ENCODE measurements around the gene CFAP57.
"Not testable (repeated sequence)": the region's sequence is repeated elsewhere in the genome, so short reads cannot be mapped to it uniquely, and the experiment has no call there.

The CFAP57 gene

DNA sequence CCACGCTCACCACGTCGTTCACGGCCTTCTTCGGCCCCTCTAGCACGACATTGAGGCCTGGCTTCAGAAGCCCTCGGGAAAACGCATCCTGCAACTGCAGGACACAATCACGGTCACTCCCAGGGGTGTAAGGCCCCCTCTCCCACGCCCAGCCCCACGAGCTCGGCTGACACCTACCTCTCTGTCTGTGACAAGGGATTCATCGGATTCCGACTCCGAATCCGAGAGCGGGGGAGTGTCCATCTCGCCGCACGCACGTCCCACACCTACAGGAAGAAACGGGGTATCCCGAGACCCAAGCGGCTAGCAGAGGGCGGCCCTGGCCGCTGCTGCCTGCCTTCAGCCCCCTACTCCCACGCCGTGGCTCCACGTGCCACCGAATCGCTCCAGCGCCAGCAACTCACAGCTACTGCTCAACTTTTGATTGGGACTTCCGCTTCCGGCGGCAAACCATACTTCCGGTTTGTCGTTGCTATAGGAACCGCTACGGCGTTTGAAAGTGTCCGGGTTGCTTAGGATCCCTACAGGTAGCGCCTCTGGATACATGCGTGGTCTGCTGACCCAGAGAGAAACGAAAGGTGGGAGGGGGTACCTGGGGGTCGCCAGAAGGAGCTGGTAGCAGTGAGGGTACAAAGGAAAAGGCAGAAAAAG lies at the start of gene CFAP57, which contains the start of gene EBNA1BP2:
CFAP57 (plus strand) TSS at position 455 of the 651 bp plus-strand sequence. CDS start 424 bp downstream, outside the sequence.
EBNA1BP2 (minus strand) TSS at position 415 of the 651 bp plus-strand sequence; CDS start at position 243, 172 bp downstream.
- DNase-seq = peak; percentile 82 to 83

DNA sequence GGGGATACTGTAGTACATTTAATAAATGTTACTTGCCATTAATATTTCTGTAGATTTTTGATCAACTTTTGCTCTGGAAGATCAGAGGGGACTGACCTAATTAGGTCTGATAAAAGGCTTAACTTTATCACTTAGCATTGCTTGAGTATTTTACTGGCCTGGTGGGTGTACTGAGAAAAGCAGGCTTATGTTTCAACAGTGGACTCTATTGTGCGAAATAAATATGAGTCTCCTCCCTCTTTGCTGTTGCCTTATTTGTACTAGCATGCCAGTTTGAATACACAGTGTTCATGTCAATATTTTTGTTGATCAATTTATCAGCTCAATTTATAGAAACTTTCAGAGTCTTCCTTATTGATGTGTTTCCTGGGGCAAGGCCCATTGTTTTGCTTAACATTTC lies 49.1 kb upstream of the CFAP57 start:
- DNase-seq = no peak

DNA sequence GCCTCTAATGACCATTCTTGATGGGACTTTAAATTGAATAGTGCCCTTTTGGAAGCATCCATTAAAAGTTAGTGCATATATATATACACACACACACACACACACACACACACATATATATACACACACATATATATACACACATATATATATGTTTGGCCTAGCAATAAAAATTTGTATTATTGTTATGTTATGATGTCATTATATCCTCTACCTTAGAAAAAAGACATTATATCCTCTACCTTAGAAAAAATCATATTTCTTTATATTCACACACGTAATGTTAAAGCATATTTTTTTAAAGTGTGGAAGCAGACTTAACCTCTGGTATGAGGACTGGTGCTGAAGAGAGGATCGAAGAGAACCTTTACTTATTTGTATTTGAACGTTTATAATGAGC lies 43.3 kb upstream of the CFAP57 start:
- no peak for DNase-seq

- no peak for DNase-seq
These were observed 42.7 kb upstream of the CFAP57 start for GRCh38 chr1:43129426-43129825.

DNA sequence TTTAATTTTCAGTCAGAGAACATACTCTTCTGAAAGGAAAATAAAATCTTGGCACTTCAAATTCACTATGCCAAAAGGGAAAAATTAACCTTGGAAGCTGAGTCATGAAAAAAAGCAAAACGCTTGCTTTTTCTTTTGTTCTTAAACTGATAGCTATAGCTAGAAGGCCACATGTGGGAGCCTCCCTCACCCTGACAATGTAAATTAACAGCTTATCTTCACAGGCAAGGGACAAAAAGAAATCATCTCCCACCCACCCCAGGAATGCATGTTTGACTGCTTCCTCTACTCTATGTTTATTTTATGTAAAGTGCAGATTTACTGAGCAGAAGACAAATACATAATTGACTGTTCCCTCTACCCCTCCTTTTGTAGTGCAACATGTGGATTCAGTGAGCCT lies 38.1 kb upstream of the CFAP57 start:
- no peak for DNase-seq

DNA sequence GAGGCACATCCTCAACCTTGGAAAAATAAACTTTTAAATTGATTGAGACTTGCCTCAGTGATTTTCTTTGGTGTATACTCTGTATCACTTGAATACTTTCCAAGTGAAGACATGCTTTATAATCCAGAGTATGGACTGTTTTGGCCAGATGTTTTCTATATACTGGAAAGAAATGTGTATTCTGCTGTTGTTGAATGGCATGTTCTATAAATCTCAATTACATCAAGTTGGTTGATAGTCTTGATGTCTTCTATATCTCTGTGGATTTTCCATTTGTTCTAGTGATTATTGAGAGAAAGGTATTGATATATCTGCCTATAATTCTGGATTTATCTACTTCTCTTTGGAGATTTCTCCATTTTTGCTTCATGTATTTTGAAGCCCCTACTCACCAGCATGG lies 37.5 kb upstream of the CFAP57 start:
- no peak for DNase-seq

GRCh38 chr1:43135857-43136781 lies 36.0 kb upstream of the CFAP57 start:
- DNase-seq = no peak

- no peak for DNase-seq
These were observed 34.6 kb upstream of the CFAP57 start for GRCh38 chr1:43137445-43138052.

DNA sequence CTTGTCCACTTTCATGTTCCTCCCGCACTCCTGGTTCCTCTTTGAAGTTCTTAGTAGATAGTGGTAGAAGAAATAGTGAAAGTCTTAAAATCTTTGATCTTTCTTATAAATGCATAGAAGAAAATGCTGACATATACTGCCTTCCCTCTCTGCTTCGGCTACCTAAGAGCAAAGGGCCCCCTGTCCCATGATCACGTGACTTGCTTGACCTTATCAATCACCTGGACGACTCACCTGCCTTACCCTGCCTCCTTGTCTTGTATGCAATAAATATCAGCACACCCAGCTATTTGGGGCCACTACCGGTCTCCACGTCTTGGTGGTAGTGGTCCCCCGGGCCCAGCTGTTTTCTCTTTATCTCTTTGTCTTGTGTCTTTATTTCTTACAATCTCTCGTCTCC lies 32.8 kb upstream of the CFAP57 start:
- DNase-seq = not testable (repeated sequence)

DNA sequence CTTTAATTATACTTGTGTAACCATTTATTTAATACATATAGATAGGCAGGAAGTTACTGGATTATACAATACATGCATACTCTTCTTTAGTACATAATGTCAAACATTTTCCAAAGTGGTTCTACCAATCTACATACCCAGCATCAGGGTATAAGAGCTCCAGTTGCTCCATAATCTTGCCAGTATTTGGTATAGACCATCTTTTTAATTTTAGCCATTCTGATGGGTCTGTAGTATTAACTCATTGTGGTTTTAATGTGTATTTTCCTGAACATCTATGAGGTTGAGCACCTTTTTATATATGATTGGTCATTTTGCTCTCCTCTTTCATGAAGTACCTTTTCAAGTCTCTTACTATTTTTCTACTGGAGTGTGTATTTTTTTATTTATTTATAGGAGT lies 32.1 kb upstream of the CFAP57 start:
- DNase-seq = no peak

DNA sequence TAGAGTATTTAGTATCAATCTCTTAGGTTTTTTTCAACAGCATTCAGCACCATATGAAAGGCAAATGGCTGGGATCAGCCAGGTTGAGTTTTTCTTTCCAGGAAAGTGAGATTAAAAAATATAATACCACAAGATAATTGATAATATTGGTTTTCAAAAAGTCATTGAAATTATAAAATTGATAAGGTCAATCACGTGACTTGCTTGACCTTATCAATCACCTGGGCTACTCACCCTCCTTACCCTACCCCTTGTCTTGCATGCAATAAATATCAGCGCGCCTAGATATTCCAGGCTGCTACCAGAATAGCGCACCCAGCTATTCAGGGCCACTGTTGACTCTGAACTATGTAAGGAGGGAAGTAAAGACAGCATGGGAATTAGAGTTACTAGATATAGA lies 31.5 kb upstream of the CFAP57 start:
- no peak for DNase-seq

DNA sequence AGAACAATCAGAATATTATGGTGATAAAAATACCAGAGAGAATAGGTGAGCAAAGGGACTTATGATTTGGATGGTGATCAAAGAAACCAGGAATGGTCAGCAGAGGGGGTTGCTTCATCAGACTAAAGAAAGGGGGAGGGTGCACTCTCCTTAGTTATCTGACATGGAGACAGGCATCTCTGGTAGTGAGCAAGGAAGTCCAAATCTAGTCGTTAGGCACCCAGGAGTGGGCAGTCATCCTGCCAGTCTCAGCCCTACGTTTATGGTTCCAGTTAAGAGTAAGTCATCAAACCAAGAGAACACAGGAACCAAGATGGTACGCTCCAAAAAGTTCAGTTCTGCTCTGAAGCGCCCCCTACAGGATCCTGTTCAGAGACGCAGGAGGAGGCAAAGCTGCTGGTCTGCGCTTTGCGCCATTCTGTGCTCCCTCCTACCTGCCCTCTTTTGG lies 28.7 kb upstream of the CFAP57 start:
- DNase-seq = no peak

DNA sequence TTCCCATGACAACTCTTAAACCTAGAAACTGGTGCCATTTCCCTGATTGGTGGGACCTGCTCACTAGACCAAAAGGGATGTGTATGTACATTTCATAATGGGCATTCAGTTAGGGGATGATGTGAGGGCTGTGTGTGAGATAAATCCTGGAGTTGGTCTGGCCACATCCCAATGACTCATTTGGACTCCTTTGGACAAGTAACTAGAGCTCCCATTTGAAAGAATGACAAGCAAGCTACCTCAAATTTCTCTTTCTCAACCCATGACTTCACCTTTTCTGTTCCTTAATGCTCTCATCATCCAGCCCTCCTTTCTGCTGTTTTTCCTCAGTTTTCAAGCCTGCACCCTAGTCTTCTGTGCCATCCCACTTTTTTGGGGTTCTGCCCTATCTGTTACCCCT lies 27.9 kb upstream of the CFAP57 start:
- DNase-seq = no peak

DNA sequence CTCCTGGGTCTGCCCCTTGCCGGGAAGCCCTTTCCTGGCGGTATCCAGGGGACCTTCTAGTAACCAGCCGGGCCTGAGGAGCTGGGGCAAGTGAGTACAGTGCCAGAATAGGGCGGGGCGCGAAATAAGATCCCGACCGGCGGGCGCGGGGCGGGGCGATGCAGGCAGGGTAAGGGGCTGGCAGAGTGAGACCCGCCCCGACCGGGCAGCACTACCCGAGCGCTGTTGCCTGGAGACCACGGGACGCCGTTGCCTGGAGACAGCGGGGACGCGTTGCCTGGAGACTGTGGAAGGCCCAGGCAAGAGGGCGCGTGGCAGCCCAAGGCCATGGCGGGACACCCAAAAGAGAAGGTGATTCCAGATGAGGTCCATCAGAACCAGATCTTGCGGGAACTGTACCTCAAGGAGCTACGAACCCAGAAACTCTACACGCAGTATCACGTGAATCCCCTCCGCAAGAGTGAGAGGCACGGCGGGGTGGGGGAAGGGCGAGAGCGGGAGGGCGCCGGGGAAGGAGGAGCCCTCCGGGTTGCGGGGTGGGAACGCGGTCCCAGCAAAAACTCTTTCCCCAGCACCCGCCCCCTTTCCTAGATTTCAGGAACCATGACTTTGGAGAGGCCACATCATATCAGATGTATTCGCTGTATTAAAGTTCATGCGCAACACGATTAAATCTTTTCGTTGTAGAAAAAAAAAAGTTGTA lies 24.4 kb upstream of the CFAP57 start:
- DNase-seq = no peak

DNA sequence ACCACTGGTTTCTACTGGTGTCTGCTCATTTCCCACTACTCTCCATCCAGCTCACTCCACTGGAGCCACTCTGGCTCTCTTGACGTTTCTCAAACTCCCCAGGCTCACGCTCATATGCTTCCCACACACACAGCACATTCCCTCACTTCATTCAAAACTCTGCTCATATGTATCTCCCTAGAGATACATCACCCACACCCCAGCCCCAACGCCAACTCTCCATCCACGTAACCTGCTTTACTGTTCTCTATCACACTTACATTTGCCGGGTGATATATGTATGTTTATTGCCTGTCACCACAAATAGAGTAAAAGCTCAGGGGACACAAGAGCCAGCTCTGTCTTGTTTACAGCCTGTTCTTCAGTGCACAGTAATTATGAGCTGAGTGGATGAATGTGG lies 22.2 kb upstream of the CFAP57 start:
- no peak for DNase-seq

- no peak for DNase-seq
These were observed 19.3 kb upstream of the CFAP57 start for GRCh38 chr1:43152866-43153265.

DNA sequence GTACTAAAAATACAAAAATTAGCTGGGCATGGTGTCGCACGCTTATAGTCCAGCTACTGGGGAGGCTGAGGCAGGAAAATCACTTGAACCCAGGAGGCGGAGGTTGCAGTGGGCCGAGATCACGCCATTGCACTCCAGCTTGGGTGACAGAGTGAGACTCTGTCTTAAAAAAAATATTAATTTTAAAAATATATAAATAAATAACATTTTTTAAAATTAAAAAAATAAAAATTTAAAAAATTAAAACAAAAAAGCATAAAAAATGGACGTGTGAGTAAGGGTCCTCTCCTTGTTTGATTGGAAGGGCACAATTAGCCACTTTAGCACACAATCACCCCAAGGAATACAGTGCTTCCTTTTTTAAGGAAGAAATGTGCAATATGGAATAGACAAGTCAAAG lies 18.7 kb upstream of the CFAP57 start:
- no peak for DNase-seq

DNA sequence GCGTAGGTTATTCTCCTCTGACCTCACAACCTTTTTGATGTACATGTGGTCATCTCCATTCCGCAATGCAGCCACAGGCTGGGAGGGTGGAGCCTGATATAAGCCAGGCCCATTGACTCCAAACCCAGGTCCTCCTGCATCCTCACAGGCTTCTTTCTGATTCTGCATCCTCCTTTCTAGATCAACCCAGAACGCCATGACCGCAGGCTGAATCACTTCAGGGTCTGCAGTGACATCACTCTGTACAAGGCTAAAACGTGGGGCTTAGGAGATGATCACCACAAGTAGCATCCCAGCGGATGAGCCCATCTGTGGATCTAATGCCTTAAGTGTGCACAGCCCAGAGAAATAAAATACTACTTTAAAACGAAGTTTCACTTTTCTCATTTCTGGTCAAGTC lies 16.1 kb upstream of the CFAP57 start:
- DNase-seq = no peak

DNA sequence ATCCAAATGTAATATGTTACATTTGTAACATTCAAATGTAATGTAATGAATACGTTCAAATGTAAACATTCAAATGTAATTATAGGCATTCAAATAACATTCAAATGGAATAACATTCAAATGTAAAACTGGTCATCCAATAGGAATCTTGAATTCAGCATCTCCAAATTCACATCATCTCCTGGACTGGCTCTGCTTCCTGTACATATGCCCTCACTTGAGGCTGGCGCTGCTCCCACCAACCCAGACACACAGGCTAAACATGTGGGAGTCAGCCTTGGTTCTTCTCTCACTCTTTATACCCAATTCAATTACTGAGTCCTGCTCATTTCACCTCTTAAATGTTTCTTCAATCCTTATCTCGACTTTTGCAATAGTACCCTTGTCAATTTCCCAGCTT lies 7.0 kb upstream of the CFAP57 start:
- no peak for DNase-seq

DNA sequence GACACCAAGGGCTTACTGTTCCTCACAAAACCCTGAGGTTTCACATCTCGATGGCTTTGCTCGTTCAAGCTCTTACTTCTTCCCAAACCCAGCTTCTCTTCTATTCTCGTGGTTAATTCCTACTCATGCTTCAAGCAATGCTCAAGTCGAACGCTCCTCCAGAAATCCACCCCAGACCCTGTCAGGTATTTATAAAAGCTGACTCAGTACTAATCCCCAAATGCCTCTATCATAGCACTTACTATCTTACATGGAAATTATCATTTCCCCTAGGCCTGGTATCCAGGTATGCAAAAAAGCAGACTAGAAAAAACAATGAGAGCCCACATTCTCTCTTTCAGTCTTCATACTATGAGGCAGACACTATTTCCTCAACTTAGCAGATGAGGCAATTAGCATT lies 6.4 kb upstream of the CFAP57 start:
- DNase-seq = no peak

GRCh38 chr1:43171312-43171875 lies 736 bp upstream of the CFAP57 start:
- DNase-seq = no peak

DNA sequence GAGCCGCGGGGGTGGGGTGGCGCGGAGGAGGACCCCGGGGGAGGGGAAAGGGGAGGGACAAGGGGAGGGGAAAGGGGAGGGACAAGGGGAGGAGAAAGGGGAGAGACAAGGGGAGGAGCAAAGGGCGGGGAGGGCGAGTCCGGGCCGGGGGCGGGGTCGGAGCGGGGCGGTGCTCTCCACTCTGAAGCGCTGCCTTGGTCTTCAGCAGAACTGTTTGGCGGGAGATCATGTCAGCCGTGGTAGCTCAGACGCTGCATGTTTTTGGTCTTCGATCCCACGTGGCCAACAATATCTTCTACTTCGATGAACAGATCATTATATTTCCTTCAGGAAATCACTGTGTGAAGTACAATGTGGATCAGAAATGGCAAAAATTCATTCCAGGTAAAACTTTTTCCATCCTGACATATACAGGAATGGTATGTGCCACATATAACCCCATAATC lies 420 bp downstream of the CFAP57 start:
- peak; percentile 69 to 78 for DNase-seq

DNA sequence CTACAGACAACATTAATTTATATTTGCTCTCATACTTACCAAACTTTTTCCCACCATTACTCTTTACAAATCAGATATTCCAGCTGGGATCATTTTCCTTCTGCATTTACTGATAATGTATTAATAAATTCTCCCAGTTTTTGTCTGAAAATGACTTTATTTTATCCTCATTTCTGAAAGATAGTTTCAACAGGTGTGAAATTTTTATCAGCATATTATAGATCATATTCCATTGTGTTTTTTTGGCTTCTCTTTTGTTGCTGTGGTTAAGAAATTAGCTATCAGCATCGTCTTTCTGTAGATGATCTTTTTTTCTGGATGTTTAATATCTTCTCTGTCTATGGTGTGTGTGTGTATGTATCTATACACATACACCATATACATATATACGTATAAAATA lies 2.7 kb downstream of the CFAP57 start:
- DNase-seq = no peak
